Liver (tissue), 9 donors: Measurements from ENCODE around the gene CATSPER3. TPM values are rescaled to one million over a fixed set of nuclear protein-coding genes. Genes with fewer than 3 reads are reported as not detected.

Experiments
- DNase-seq: peaks from one replicate; pipeline ENCODE4 v3.0.0-alpha.2; 2017; ENCODE audit warnings: low spot score
- H3K27ac ChIP-seq, 2 donors: one replicate each; pipeline ENCODE4 v1.7.0; 2013; ENCODE audit warnings: inconsistent platforms in 2 of 2, low read length in 2 of 2, control low read depth in 1 of 2, low read depth in 1 of 2, mild to moderate bottlenecking in 1 of 2
- H3K27me3 ChIP-seq, 4 donors: one replicate each; pipeline versions ENCODE4 v1.6.1 to v1.7.0; 2013; ENCODE audit warnings: low read length in 3 of 4, inconsistent platforms in 1 of 4, mild to moderate bottlenecking in 1 of 4, moderate library complexity in 1 of 4; ENCODE audit not compliant: control insufficient read depth in 4 of 4, insufficient read depth in 4 of 4
- H3K36me3 ChIP-seq, 4 donors: one replicate each; pipeline versions ENCODE4 v1.6.1 to v1.7.0; 2013; ENCODE audit warnings: low read length in 3 of 4, mild to moderate bottlenecking in 3 of 4, low read depth in 1 of 4, moderate library complexity in 1 of 4; ENCODE audit not compliant: control insufficient read depth in 4 of 4, insufficient read depth in 3 of 4
- H3K4me1 ChIP-seq, 4 donors: one replicate each; pipeline versions ENCODE4 v1.6.1 to v1.7.0; 2013; ENCODE audit warnings: low read length in 3 of 4, mild to moderate bottlenecking in 3 of 4, moderate library complexity in 1 of 4; ENCODE audit not compliant: control insufficient read depth in 4 of 4, insufficient read depth in 4 of 4
- H3K4me3 ChIP-seq, 3 donors: one replicate each; pipeline versions ENCODE4 v1.6.1 to v1.7.0; 2013; ENCODE audit warnings: low read length in 3 of 3, control low read depth in 1 of 3, low read depth in 1 of 3, mild to moderate bottlenecking in 1 of 3
- H3K9ac ChIP-seq, 2 donors: one replicate each; pipeline ENCODE4 v1.7.0; 2013; ENCODE audit warnings: low read length in 2 of 2, mild to moderate bottlenecking in 2 of 2, moderate library complexity in 2 of 2, control low read depth in 1 of 2, low read depth in 1 of 2
- H3K9me3 ChIP-seq, 4 donors: one replicate each; pipeline versions ENCODE4 v1.6.1 to v1.7.0; 2013; ENCODE audit warnings: low read length in 3 of 4; ENCODE audit not compliant: control insufficient read depth in 4 of 4
- EGR1 ChIP-seq, 2 donors: IDR thresholded peaks; 2 replicates each; pipeline ENCODE4 v1.6.1; 2016 to 2018; ENCODE audit warnings: antibody characterized with exemption in 2 of 2, low read depth in 2 of 2
- FOXA1 ChIP-seq: IDR thresholded peaks from 2 replicates; pipeline ENCODE4 v1.6.1; 2016; ENCODE audit warnings: antibody characterized with exemption
- FOXA2 ChIP-seq: IDR thresholded peaks from 2 replicates; pipeline ENCODE4 v1.6.1; 2016; ENCODE audit warnings: antibody characterized with exemption
- HNF4A ChIP-seq, 2 donors: conservative IDR thresholded peaks; 2 replicates each; pipeline ENCODE4 v1.6.1; 2016; ENCODE audit warnings: antibody characterized with exemption in 2 of 2, mild to moderate bottlenecking in 2 of 2
- JUND ChIP-seq, 2 donors: IDR thresholded peaks; 2 replicates each; pipeline ENCODE4 v1.6.1; 2016; ENCODE audit warnings: antibody characterized with exemption in 2 of 2
- MAX ChIP-seq: IDR thresholded peaks from 2 replicates; pipeline ENCODE4 v1.6.1; 2016; ENCODE audit warnings: antibody characterized with exemption
- NR2F2 ChIP-seq: IDR thresholded peaks from 2 replicates; pipeline ENCODE4 v1.6.1; 2016; ENCODE audit warnings: antibody characterized with exemption
- RAD21 ChIP-seq, 2 donors: IDR thresholded peaks; 2 replicates each; pipeline ENCODE4 v1.6.1; 2016; ENCODE audit warnings: antibody characterized with exemption in 2 of 2, mild to moderate bottlenecking in 2 of 2
- RXRA ChIP-seq, 2 donors: IDR thresholded peaks; 2 replicates each; pipeline ENCODE4 v1.6.1; 2017 to 2018; ENCODE audit warnings: antibody characterized with exemption in 2 of 2, mild to moderate bottlenecking in 1 of 2
- SP1 ChIP-seq: IDR thresholded peaks from 2 replicates; pipeline ENCODE4 v1.6.1; 2018; ENCODE audit warnings: antibody characterized with exemption, mild to moderate bottlenecking
- TAF1 ChIP-seq: conservative IDR thresholded peaks from 2 replicates; pipeline ENCODE4 v1.6.1; 2016; ENCODE audit warnings: antibody characterized with exemption, mild to moderate bottlenecking
- YY1 ChIP-seq: IDR thresholded peaks from 2 replicates; pipeline ENCODE4 v1.6.1; 2016; ENCODE audit warnings: antibody characterized with exemption, mild to moderate bottlenecking
- ZBTB33 ChIP-seq: IDR thresholded peaks from 2 replicates; pipeline ENCODE4 v1.6.1; 2016; ENCODE audit warnings: antibody characterized with exemption
- WGBS: extraction: QIAGEN DNeasy Blood & Tissue Kit; methylation state at CpG from one replicate; pipeline ENCODE4 v1.1.7; 2013; 5-methylcytosine and 5-hydroxymethylcytosine counted together
- polyA plus RNA-seq, 2 donors: library from polyadenylated mRNA; stranded (reverse) in 1 of 2; unstranded in 1 of 2; fragments of 200-250 nt in 1 of 2; fragments of >200 nt in 1 of 2; fragmentation: Nextera tagmentation in 1 of 2; extraction: Ambion mirVana in 1 of 2; gene quantifications; one replicate each; pipeline versions ENCODE4 v1.2.1 to v1.2.3, GENCODE V29; 2013 to 2015
- total RNA-seq, 2 donors: library from RNA; depleted of rRNA; stranded (reverse); fragments of >200 nt; gene quantifications; one replicate each; pipeline ENCODE4 v1.2.3, GENCODE V29; 2014
- TF ChIP-seq, protein P1 (sequence below): IDR thresholded peaks from 2 replicates; pipeline ENCODE4 v1.6.1; 2016; ENCODE audit warnings: antibody characterized with exemption
- TF ChIP-seq, protein P2 (sequence below): IDR thresholded peaks from 2 replicates; pipeline ENCODE4 v1.6.1; 2016; ENCODE audit warnings: antibody characterized with exemption, mild to moderate bottlenecking
- donor health status: healthy.
- donor health status: healthy.
- donor health status: healthy.
- donor health status: healthy.
- donor health status: healthy.

The CATSPER3 gene
- total and polyA plus RNA-seq, 4 donors = 0.28 to 0.37 (median 0.34) TPM

GRCh38 chr5:135041726-135042125 lies 74.0 kb downstream of the CATSPER3 start:
- no peak overlapping the region for H3K9ac ChIP-seq
- no peaks in the 10 kb centered on the region for H3K36me3 ChIP-seq
- H3K4me3 ChIP-seq = no peak overlapping the region
- TF ChIP-seq EGR1 (IDR thresholded peaks at IDR 0.05; ENCODE audit: low read depth in 2 of 2) (no peak), SP1 (no peak)
- WGBS = 64% methylated on average over 3 of the region's 3 CpGs
- peaks cover 15 to 41% (median 27%) of the 10 kb centered on the region in 4 donors for H3K27me3 ChIP-seq
- no peak for DNase-seq
- peaks cover 0 to 4% (median 0%) of the 10 kb centered on the region in 4 donors for H3K9me3 ChIP-seq
- no peak overlapping the region for H3K27ac ChIP-seq
- H3K4me1 ChIP-seq = peaks cover 5 to 19% (median 9%) of the 10 kb centered on the region in 4 donors

DNA sequence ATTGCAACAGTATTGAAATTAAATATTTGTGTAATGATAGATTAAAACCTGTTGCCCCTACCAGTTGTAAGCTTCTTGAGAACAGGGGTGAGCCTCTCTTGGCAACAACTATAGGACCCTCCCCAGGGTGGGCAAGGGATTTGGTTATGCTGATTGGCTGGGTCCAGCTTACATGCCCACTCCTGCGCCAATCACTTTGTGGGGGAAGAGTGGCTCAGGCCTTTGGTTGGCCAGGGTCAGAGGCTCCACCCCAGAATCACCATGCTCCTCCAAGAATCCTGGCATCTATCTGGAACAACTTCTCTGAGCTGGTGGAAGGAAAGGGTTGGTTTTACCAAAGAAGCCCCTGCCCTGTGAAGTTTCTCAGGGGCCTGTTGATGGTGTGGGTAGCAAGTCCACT lies 74.9 kb downstream of the CATSPER3 start:
- H3K4me1 ChIP-seq = peaks cover 5 to 19% (median 9%) of the 10 kb centered on the region in 4 donors
- H3K4me3 ChIP-seq = no peak overlapping the region
- no peak for DNase-seq
- 95% methylated on average over 1 of the region's 1 CpG for WGBS
- H3K27ac ChIP-seq = no peak overlapping the region
- H3K36me3 ChIP-seq = no peaks in the 10 kb centered on the region
- H3K9ac ChIP-seq = no peak overlapping the region
- H3K27me3 ChIP-seq = peaks cover 12 to 36% (median 22%) of the 10 kb centered on the region in 4 donors
- peaks cover 0 to 4% (median 0%) of the 10 kb centered on the region in 4 donors for H3K9me3 ChIP-seq
- TF ChIP-seq TAF1 = no peak
- no peak for TF ChIP-seq SP1
- TF ChIP-seq MAX = no peak
- TF ChIP-seq NR2F2 = no peak
- no peak for TF ChIP-seq YY1
- no peak for TF ChIP-seq RAD21 (IDR thresholded peaks at IDR 0.05)

- TF ChIP-seq NR2F2 (no peak), FOXA1 (no peak), ZBTB33 (no peak), RXRA (IDR thresholded peaks at IDR 0.05) (no peak), RAD21 (IDR thresholded peaks at IDR 0.05) (no peak), JUND (IDR thresholded peaks at IDR 0.05) (no peak), EGR1 (IDR thresholded peaks at IDR 0.05; ENCODE audit: low read depth in 2 of 2) (no peak), TAF1 (no peak)
- H3K27me3 ChIP-seq = peaks cover under 1 to 17% (median 10%) of the 10 kb centered on the region in 4 donors
- no peak overlapping the region for H3K4me3 ChIP-seq
- H3K9me3 ChIP-seq = no peaks in the 10 kb centered on the region
- no peak overlapping the region for H3K9ac ChIP-seq
- DNase-seq = no peak
- no peaks in the 10 kb centered on the region for H3K36me3 ChIP-seq
- H3K27ac ChIP-seq = no peak overlapping the region
- peaks cover 0 to 5% (median under 1%) of the 10 kb centered on the region in 4 donors for H3K4me1 ChIP-seq
Observed at GRCh38 chr5:135045488-135045887, 77.8 kb downstream of the CATSPER3 start.

GRCh38 chr5:135046661-135047346 lies 79.1 kb downstream of the CATSPER3 start:
- Histone ChIP-seq H3K4me3 (no peak overlapping the region), H3K4me1 (peaks cover 0 to 1% (median 0%) of the 10 kb centered on the region in 4 donors), H3K9me3 (no peaks in the 10 kb centered on the region), H3K36me3 (no peaks in the 10 kb centered on the region), H3K9ac (no peak overlapping the region), H3K27ac (no peak overlapping the region), H3K27me3 (peaks cover 0 to 24% (median 12%) of the 10 kb centered on the region in 4 donors)
- DNase-seq = no peak
- WGBS = 72% methylated on average over 5 of the region's 5 CpGs
- TF ChIP-seq RXRA (IDR thresholded peaks at IDR 0.05) (no peak), SP1 (no peak), EGR1 (IDR thresholded peaks at IDR 0.05; ENCODE audit: low read depth in 2 of 2) (no peak), HNF4A (conservative IDR thresholded peaks at IDR 0.05) (no peak), FOXA2 (no peak), TAF1 (no peak), JUND (IDR thresholded peaks at IDR 0.05) (no peak), FOXA1 (no peak), YY1 (no peak), NR2F2 (no peak)
- TF ChIP-seq, protein P1, sequence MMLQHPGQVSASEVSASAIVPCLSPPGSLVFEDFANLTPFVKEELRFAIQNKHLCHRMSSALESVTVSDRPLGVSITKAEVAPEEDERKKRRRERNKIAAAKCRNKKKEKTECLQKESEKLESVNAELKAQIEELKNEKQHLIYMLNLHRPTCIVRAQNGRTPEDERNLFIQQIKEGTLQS = no peak
- TF ChIP-seq, protein P2, sequence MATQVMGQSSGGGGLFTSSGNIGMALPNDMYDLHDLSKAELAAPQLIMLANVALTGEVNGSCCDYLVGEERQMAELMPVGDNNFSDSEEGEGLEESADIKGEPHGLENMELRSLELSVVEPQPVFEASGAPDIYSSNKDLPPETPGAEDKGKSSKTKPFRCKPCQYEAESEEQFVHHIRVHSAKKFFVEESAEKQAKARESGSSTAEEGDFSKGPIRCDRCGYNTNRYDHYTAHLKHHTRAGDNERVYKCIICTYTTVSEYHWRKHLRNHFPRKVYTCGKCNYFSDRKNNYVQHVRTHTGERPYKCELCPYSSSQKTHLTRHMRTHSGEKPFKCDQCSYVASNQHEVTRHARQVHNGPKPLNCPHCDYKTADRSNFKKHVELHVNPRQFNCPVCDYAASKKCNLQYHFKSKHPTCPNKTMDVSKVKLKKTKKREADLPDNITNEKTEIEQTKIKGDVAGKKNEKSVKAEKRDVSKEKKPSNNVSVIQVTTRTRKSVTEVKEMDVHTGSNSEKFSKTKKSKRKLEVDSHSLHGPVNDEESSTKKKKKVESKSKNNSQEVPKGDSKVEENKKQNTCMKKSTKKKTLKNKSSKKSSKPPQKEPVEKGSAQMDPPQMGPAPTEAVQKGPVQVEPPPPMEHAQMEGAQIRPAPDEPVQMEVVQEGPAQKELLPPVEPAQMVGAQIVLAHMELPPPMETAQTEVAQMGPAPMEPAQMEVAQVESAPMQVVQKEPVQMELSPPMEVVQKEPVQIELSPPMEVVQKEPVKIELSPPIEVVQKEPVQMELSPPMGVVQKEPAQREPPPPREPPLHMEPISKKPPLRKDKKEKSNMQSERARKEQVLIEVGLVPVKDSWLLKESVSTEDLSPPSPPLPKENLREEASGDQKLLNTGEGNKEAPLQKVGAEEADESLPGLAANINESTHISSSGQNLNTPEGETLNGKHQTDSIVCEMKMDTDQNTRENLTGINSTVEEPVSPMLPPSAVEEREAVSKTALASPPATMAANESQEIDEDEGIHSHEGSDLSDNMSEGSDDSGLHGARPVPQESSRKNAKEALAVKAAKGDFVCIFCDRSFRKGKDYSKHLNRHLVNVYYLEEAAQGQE = no peak
